Nephron (organoid): ENCODE results near the gene DPPA2.
"Not testable (repeated sequence)": the region's sequence is repeated elsewhere in the genome, so short reads cannot be mapped to it uniquely, and the experiment has no call there.

Experiments
- H3K27ac Mint-ChIP-seq, 3 experiments: 2 replicates each; pipeline ENCODE4 v1.8.0; 2020; ENCODE audit warnings: mixed read lengths in 3 of 3, mild to moderate bottlenecking in 2 of 3, moderate library complexity in 1 of 3
- H3K27me3 Mint-ChIP-seq: 2 replicates; pipeline ENCODE4 v1.8.0; 2021; ENCODE audit warnings: low read depth, mild to moderate bottlenecking, moderate library complexity, mixed read lengths
- H3K36me3 Mint-ChIP-seq: 2 replicates; pipeline ENCODE4 v1.8.0; 2020; ENCODE audit warnings: low read depth, mixed read lengths
- H3K4me1 Mint-ChIP-seq: 2 replicates; pipeline ENCODE4 v1.8.0; 2020; ENCODE audit warnings: mixed read lengths
- H3K4me3 Mint-ChIP-seq, 3 experiments: 2 replicates each; pipeline ENCODE4 v1.8.0; 2020; ENCODE audit warnings: mild to moderate bottlenecking in 3 of 3, mixed read lengths in 3 of 3, moderate library complexity in 2 of 3
- H3K9me3 Mint-ChIP-seq: 2 replicates; pipeline ENCODE4 v1.8.0; 2020; ENCODE audit warnings: mixed read lengths
- TF ChIP-seq, protein P1 (sequence below), 3 experiments: fragments of 200-600 bp; sonication (generic); IDR thresholded peaks; one replicate each; pipeline ENCODE4 v1.5.0; 2021; ENCODE audit warnings: antibody characterized with exemption in 3 of 3; ENCODE audit not compliant: unreplicated experiment in 3 of 3

DPPA2 gene, protein sequence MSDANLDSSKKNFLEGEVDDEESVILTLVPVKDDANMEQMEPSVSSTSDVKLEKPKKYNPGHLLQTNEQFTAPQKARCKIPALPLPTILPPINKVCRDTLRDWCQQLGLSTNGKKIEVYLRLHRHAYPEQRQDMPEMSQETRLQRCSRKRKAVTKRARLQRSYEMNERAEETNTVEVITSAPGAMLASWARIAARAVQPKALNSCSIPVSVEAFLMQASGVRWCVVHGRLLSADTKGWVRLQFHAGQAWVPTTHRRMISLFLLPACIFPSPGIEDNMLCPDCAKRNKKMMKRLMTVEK

DNA sequence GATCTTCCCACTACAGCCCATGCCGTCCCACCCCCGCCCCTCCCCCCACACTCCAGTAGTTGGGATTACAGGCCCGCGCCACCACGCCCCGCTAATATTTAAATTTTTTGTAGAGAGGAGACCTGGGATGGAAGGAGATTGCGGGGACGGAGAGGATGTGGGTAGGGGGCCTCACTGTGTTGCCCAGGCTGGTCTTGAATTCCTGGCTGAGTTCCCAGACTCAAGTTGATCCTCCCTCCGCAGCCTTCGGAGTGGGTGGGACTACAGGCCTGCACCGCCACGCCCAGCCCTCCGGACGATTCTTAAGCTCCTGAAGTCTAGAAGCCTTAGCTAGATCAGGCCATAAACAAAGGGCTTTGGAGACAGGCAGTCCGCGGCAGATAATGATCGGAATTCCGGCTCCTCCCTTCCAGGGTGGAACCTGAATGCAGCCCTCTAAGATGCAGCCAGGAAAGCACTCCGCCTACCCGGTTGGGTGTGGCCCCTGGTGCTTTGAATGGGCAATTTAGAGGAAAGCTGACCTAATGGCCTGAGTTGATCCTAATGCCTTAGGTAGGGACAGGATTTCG is at the start of gene DPPA2:
TSS of gene DPPA2 (minus strand) at position 356 of the 569 bp plus-strand sequence. CDS start 1,975 bp downstream, outside the sequence.
- TF ChIP-seq, protein P1, sequence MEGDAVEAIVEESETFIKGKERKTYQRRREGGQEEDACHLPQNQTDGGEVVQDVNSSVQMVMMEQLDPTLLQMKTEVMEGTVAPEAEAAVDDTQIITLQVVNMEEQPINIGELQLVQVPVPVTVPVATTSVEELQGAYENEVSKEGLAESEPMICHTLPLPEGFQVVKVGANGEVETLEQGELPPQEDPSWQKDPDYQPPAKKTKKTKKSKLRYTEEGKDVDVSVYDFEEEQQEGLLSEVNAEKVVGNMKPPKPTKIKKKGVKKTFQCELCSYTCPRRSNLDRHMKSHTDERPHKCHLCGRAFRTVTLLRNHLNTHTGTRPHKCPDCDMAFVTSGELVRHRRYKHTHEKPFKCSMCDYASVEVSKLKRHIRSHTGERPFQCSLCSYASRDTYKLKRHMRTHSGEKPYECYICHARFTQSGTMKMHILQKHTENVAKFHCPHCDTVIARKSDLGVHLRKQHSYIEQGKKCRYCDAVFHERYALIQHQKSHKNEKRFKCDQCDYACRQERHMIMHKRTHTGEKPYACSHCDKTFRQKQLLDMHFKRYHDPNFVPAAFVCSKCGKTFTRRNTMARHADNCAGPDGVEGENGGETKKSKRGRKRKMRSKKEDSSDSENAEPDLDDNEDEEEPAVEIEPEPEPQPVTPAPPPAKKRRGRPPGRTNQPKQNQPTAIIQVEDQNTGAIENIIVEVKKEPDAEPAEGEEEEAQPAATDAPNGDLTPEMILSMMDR (IDR thresholded peaks at IDR 0.05; ENCODE audit: unreplicated experiment in 3 of 3) = no peak
- Mint-ChIP-seq H3K27me3 (peaks cover under 1% of the 10 kb centered on the region), H3K4me1 (peaks cover 6% of the 10 kb centered on the region), H3K9me3 (no peaks in the 10 kb centered on the region), H3K4me3 (no peak within 1 kb of the TSS), H3K27ac (peak within 1 kb of the TSS in 2 of 3 experiments; percentile 30 to 77), H3K36me3 (no peaks in the 10 kb centered on the region)

DNA sequence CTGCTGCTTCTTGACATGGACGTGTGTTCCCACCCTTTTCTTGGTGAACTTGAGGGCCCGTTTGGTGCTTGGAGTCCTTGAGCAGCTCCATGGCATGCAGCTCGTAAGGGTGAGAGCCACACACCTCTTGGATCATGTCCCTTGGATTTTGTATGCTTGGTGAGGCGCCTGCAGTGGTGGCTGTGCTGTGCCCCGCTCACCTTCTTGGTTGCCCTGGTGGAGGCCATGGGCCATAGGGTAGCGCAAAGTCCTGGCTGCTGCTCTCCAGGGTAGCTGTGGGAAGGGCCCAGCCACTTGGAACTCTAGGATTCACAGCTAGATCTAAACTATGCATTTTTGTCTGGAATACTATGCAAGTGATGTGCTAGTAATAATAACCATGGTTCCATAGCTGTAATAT is 47.8 kb upstream of the DPPA2 start:
- TF ChIP-seq, protein P1 (IDR thresholded peaks at IDR 0.05; ENCODE audit: unreplicated experiment in 3 of 3) = no peak
- H3K27ac Mint-ChIP-seq = no peak overlapping the region
- no peaks in the 10 kb centered on the region for H3K9me3 Mint-ChIP-seq
- H3K4me3 Mint-ChIP-seq = no peak overlapping the region
- no peaks in the 10 kb centered on the region for H3K36me3 Mint-ChIP-seq
- H3K27me3 Mint-ChIP-seq = peaks cover 3% of the 10 kb centered on the region
- H3K4me1 Mint-ChIP-seq = no peaks in the 10 kb centered on the region

DNA sequence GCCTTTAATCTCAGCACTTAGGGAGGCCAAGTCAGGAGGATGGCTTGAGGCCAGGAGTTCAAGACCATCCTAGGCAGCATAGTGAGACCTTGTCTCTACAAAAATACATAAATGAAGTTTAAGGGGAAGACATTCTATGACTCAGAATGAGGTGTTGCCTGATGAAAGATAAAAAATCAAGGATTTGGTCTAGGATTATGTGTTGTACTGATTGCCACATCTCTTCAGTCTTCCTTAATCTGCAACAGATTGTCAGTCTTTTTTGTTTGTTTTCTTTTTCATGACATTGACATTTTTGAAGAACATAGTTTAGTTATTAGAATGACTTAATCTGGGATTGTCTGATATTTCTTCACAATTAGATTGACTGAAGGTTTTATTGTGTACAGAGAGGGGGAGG is 47.3 kb upstream of the DPPA2 start:
- TF ChIP-seq, protein P1 (IDR thresholded peaks at IDR 0.05; ENCODE audit: unreplicated experiment in 3 of 3) = no peak
- Mint-ChIP-seq H3K27me3 (peaks cover 3% of the 10 kb centered on the region), H3K4me1 (no peaks in the 10 kb centered on the region), H3K36me3 (no peaks in the 10 kb centered on the region), H3K4me3 (no peak overlapping the region), H3K9me3 (no peaks in the 10 kb centered on the region), H3K27ac (no peak overlapping the region)

DNA sequence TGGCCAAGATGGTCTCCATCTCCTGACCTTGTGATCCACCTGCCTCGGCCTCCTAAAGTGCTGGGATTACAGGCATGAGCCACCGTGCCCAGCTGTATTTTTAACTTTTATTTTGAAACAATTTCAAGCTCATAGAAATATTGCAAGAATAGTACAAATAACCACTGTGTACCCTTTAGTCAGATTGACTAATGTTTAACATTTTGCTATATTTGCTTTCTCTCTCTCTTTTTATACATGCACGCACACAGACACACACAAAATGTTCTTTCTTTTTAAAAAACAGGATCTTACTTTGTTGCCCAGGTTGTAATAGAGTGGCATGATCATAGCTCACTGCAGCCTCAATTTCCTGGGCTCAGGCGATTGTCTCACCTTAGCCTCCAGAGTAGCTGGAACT is 46.5 kb upstream of the DPPA2 start:
- H3K27me3 Mint-ChIP-seq = peaks cover 3% of the 10 kb centered on the region
- no peaks in the 10 kb centered on the region for H3K4me1 Mint-ChIP-seq
- no peak overlapping the region for H3K4me3 Mint-ChIP-seq
- H3K36me3 Mint-ChIP-seq = no peaks in the 10 kb centered on the region
- TF ChIP-seq, protein P1 (IDR thresholded peaks at IDR 0.05; ENCODE audit: unreplicated experiment in 3 of 3) = no peak
- H3K27ac Mint-ChIP-seq = no peak overlapping the region
- H3K9me3 Mint-ChIP-seq = no peaks in the 10 kb centered on the region

DNA sequence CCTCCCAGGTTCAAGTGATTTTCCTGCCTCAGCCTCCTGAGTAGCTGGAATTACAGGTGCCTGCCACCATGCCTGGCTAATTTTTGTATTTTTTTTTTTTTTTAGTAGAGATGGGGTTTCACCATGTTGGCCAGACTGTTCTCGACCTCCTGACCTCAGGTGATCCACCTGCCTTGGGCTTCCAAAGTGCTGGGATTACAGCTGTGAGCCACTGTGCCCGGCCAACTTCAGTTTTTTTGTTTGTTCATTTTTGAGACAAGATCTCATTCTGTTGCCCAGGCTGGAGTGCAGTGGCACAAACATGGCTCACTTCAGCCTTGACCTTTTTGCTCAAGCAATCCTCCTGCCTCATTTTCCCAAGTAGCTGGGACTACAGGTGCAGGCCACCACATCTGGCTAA is 42.5 kb upstream of the DPPA2 start:
- H3K27ac Mint-ChIP-seq, H3K4me3 Mint-ChIP-seq, H3K9me3 Mint-ChIP-seq, H3K36me3 Mint-ChIP-seq, H3K27me3 Mint-ChIP-seq: not testable (repeated sequence)
- H3K4me1 Mint-ChIP-seq = peaks cover 18% of the 10 kb centered on the region

DNA sequence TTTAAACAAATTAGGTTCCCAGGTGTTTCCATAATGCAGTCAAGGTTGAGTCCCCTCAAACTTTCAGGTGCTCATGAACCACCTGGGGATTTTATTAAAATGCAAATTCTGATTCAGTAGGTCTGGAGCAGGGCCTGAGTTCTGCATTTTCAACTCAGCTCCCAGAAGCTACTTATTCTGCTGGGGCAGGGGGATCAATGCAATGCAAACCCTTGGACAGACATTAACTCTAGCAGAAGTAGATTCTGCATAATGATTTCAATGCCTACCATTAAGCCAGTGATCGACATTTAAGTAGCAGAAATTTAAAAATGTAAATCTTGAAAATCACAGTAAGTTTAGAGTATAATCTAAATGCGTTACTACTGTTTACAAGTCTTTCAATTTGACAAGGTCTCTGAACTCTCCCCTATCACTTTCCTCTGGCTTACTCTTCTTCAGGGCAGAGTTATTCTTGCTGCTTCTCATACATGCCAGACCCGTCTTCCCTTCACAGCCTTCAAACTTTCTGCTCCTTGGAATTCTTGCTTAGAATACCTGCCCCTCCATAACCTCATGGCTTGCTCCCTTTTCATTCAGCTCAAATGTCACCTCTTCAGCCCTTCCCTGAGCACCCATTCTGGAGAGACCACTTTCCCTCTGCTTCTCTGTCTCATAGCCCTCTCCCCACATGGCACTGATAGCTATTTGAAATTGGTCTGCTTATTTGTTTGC is 40.3 kb upstream of the DPPA2 start:
- Mint-ChIP-seq H3K4me3 (peak overlapping the region in 1 of 3 experiments; percentile 1), H3K4me1 (peaks cover 24% of the 10 kb centered on the region), H3K36me3 (no peaks in the 10 kb centered on the region), H3K27ac (peak overlapping the region; percentile 4 to 53 (median 16)), H3K27me3 (no peaks in the 10 kb centered on the region), H3K9me3 (no peaks in the 10 kb centered on the region)
- TF ChIP-seq, protein P1 (IDR thresholded peaks at IDR 0.05; ENCODE audit: unreplicated experiment in 3 of 3) = no peak
